IPS-11a (cell line): ENCODE results near the gene ZNF577.

Experiments
- H3K4me3 ChIP-seq: one replicate; pipeline ENCODE4 v1.5.1; 2013; ENCODE audit warnings: low read depth, low read length, control low read depth

ZNF577 gene

DNA sequence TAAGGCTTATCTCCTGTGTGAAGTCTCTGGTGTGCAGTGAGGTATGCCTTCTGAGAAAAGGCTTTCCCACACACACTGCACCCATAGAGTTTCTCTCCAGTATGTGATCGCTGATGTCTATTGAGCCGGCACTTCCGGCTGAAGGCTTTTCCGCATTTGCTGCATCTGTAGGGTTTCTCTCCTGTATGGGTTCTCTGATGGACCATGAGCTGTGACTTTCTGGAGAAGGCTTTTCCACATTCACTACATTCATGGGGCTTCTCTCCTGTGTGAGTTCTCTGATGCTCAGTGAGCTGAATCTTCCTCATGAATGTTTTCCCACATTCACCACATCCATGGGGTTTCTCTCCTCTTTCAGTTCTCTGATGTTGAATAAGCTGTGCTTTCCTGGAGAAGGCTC lies 14.7 kb downstream of the ZNF577 start:
- H3K4me3 ChIP-seq = no peak overlapping the region

DNA sequence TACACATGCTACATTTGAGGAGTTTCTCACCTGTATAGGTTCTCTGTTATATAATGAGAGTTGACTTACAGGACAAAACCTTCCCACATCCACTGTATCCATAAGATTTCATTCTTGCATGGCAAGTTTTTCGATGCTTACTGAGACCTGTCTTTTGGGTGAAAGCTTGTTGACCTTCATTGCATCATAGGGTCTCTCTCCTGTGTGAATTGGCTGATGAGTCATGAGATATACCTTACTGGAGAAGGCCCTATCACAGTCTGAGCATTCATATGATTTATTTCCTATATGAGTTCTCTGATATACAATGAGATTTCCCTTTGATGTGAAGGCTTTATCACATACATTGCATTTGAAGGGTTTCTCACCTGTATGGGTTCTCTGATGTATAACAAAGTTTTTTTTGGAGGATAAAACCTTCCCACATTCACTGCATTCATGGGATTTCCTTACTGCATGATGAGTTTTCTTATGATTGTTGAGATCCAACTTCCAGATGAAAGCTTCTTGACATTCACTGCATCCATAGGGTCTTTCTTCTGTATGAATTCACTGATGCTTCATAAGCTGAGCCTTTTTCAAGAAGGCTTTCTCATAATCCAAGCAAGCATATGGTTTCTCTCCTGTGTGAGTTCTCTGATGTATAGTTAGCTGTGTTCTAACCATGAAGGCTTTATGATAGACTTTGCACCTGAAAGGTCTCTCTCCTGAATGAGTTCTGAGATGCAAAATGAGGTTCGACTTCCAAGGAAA lies 25.7 kb downstream of the ZNF577 start:
- H3K4me3 ChIP-seq = no peak overlapping the region

GRCh38 chr19:51837145-51837544 lies 50.6 kb downstream of the ZNF577 start:
- no peak overlapping the region for H3K4me3 ChIP-seq

- H3K4me3 ChIP-seq = no peak overlapping the region
These were observed 57.5 kb downstream of the ZNF577 start for GRCh38 chr19:51830274-51830673.

DNA sequence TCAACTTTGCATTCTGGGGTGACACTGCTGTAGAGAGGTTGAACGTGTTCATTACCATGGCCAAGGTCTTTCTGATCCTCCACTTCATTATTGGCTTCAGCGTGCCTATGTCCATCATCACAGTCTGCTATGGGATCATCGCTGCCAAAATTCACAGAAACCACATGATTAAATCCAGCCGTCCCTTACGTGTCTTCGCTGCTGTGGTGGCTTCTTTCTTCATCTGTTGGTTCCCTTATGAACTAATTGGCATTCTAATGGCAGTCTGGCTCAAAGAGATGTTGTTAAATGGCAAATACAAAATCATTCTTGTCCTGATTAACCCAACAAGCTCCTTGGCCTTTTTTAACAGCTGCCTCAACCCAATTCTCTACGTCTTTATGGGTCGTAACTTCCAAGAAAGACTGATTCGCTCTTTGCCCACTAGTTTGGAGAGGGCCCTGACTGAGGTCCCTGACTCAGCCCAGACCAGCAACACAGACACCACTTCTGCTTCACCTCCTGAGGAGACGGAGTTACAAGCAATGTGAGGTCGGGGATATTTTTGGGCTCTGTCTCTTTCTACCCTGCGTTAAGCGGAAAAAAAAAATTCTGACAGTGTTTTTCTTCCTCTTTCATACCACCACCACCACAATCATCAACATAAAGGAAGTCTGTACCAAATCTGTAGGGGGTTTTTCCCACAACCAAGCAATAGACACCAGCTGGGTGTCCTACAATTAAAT lies 63.3 kb downstream of the ZNF577 start:
- H3K4me3 ChIP-seq = no peak overlapping the region

DNA sequence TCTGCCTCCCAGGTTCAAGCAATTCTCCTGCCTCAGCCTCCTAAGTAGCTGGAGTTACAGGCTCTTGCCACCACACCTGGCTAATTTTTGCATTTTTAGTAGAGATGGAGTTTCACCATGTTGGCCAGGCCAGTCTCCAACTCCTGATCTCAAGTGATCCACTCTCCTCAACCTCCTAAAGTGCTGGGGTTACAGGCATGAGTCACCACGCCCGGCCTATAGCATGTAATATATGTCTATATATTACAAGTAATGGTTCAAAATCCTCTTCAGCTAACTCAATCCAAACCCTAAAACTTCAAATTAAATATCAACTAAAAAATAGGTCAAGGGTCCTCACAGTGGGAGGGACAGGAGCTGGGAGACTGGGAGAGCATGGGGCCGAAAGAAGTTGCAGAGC lies 64.8 kb downstream of the ZNF577 start:
- H3K4me3 ChIP-seq = no peak overlapping the region

DNA sequence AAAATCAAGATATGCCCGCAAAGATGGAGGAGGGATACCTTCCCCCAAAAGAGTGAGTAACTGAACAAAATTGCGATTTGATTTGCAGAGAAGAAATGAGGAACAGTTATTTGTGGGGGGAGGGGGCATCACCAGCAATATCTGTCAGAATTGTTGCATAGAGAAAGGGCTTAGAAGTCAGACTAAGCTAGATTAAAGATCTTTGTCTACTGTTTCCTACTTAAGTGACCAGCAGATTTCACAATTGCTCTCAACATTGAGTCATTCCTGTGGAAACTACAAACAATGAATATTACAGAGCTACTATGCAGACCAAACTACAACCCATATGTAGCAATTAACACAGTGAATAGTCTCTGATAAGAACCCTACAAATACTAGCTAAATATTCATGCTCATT lies 65.4 kb downstream of the ZNF577 start:
- H3K4me3 ChIP-seq = no peak overlapping the region

- no peak overlapping the region for H3K4me3 ChIP-seq
These were observed 65.8 kb downstream of the ZNF577 start for GRCh38 chr19:51821921-51822320.

GRCh38 chr19:51821456-51821855 lies 66.3 kb downstream of the ZNF577 start:
- H3K4me3 ChIP-seq = no peak overlapping the region
